Breast epithelium (tissue), 3 donors: ENCODE results near the gene MYLK.

Experiments used
- CTCF ChIP-seq, 3 donors: fragments of 450-650 bp; IDR thresholded peaks; one replicate each; pipeline ENCODE4 v1.5.1; 2016 to 2017; ENCODE audit warnings: antibody characterized with exemption in 3 of 3, mild to moderate bottlenecking in 3 of 3, moderate library complexity in 3 of 3
- POLR2A ChIP-seq: fragments of 450-650 bp; IDR thresholded peaks from one replicate; pipeline ENCODE4 v1.6.1; 2016; ENCODE audit warnings: antibody characterized with exemption, mild to moderate bottlenecking, moderate library complexity
- POLR2AphosphoS5 ChIP-seq, 3 donors: sonication (generic); formaldehyde crosslinking; IDR thresholded peaks; one replicate each; pipeline ENCODE4 v1.6.1; 2017; ENCODE audit warnings: antibody characterized with exemption in 3 of 3

- TF ChIP-seq POLR2AphosphoS5 (IDR thresholded peaks at IDR 0.05) (no peak), CTCF (IDR thresholded peaks at IDR 0.05) (no peak), POLR2A (no peak)
Measured at GRCh38 chr3:123859177-123859576, 25.0 kb downstream of the MYLK start.
